Measurements from ENCODE around the gene CASP3. TPM values are rescaled to one million over a fixed set of nuclear protein-coding genes. Genes with fewer than 3 reads are reported as not detected.
A peak's percentile ranks its signal among the peaks of the same experiment; 100 is the strongest.

CASP3 gene
- total and polyA plus RNA-seq, 12 donors: 8.5 to 44.5 (median 19.4) TPM

- Histone ChIP-seq H3K4me1 (replicated peaks in 1 of 2) (peaks cover 35 to 45% of the 10 kb centered on the region in 2 donors), H3K4me3 (peak overlapping the region in 2 of 4 donors; percentile 92 to 96), H3K27ac (peak overlapping the region; percentile 94 to 99 (median 98)), H3K36me3 (replicated peaks in 1 of 2) (no peaks in the 10 kb centered on the region), H3K9me3 (replicated peaks in 1 of 3) (no peaks in the 10 kb centered on the region), H3K27me3 (no peaks in the 10 kb centered on the region)
- DNase-seq: no peak
- WGBS, 4 donors: 33 to 44% (median 39%) methylated on average over 7 of the region's 7 CpGs
- intact Hi-C loops (cut with DNase I): loop anchor here in 1 of 2 donors (5.0 kb wide), 1 partner anchor 85 kb away; the partner anchor contains the start of gene CENPU
- TF ChIP-seq, protein P1, sequence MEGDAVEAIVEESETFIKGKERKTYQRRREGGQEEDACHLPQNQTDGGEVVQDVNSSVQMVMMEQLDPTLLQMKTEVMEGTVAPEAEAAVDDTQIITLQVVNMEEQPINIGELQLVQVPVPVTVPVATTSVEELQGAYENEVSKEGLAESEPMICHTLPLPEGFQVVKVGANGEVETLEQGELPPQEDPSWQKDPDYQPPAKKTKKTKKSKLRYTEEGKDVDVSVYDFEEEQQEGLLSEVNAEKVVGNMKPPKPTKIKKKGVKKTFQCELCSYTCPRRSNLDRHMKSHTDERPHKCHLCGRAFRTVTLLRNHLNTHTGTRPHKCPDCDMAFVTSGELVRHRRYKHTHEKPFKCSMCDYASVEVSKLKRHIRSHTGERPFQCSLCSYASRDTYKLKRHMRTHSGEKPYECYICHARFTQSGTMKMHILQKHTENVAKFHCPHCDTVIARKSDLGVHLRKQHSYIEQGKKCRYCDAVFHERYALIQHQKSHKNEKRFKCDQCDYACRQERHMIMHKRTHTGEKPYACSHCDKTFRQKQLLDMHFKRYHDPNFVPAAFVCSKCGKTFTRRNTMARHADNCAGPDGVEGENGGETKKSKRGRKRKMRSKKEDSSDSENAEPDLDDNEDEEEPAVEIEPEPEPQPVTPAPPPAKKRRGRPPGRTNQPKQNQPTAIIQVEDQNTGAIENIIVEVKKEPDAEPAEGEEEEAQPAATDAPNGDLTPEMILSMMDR (IDR thresholded peaks at IDR 0.05): no peak
- TF ChIP-seq POLR2A (IDR thresholded peaks at IDR 0.05): no peak
These were observed 1.8 kb downstream of the CASP3 start for GRCh38 chr4:184647266-184648053.

- Histone ChIP-seq H3K4me3 (peak overlapping the region in 1 of 4 donors; percentile 1), H3K27ac (peak overlapping the region in 3 of 5 donors; percentile 11 to 98 (median 98)), H3K36me3 (replicated peaks in 1 of 2) (no peaks in the 10 kb centered on the region), H3K4me1 (replicated peaks in 1 of 2) (peaks cover 35 to 45% of the 10 kb centered on the region in 2 donors), H3K27me3 (no peaks in the 10 kb centered on the region), H3K9me3 (replicated peaks in 1 of 3) (no peaks in the 10 kb centered on the region)
- DNase-seq: no peak
- TF ChIP-seq POLR2A (IDR thresholded peaks at IDR 0.05): no peak
- TF ChIP-seq, protein P1 (IDR thresholded peaks at IDR 0.05): no peak
- intact Hi-C loops (cut with DNase I): loop anchor here in 1 of 2 donors (5.0 kb wide), 1 partner anchor 86 kb away; the partner anchor contains the start of gene CENPU
- WGBS, 4 donors: 36 to 54% (median 43%) methylated on average over 6 of the region's 6 CpGs
These were observed 3.2 kb downstream of the CASP3 start for GRCh38 chr4:184645904-184646610.

DNA sequence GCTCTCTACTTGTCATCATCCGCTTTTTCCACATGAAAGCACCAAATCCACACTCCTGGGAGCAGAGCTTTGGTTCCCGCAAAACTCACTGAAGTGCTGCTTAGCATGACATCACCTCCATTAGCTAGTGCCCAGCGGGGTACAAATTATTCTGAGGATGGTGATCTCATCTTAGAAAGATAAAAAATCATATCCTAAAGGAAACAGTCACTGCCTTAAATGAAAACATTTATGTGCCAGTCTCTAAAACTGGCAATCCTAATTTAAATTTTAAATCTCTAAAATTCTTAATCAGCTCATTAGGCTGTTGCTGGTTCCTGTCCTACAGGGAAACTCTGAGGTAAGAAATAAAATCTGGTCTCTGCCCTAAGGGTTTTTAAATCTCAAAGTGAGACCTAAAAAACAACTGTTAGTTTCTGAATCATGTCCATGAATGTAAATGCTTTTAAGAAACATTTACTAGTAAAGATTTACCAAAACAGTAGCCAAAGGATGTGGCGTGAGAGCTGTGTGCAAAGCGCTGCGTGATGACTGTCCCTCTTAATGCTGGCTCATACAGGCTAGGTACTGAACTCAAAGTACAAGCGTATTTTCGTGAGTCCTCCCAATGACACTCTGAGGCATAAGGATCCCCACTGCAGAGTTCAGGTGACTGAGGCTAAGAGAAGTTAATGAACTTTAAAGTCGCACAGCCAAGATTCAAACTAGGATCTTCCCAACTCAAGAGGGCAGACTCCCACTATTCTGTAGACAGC lies 4.5 kb downstream of the CASP3 start:
- H3K4me3 ChIP-seq: no peak overlapping the region
- intact Hi-C loops (cut with DNase I): loop anchor here in 1 of 2 donors (5.0 kb wide), 1 partner anchor 88 kb away; the partner anchor contains the start of gene CENPU
- 83 to 91% (median 84%) methylated on average over 8 to 9 of the region's 9 CpGs for WGBS, 4 donors
- H3K36me3 ChIP-seq (replicated peaks in 1 of 2): no peaks in the 10 kb centered on the region
- H3K27me3 ChIP-seq: no peaks in the 10 kb centered on the region
- no peak for DNase-seq
- peaks cover 29 to 46% of the 10 kb centered on the region in 2 donors for H3K4me1 ChIP-seq (replicated peaks in 1 of 2)
- H3K27ac ChIP-seq: peak overlapping the region in 2 of 5 donors; percentile 8 to 48
- H3K9me3 ChIP-seq (replicated peaks in 1 of 3): no peaks in the 10 kb centered on the region
- no peak for TF ChIP-seq POLR2A (IDR thresholded peaks at IDR 0.05)
- TF ChIP-seq, protein P1 (IDR thresholded peaks at IDR 0.05): no peak

Measured in adrenal gland (tissue), 12 donors.